LNCAP (cell line): ENCODE data around the gene NAV1.

ENCODE experiments used
- CTCF ChIP-seq: fragments of 450-650 bp; IDR thresholded peaks from 2 replicates; pipeline ENCODE4 v1.5.1; 2017; ENCODE audit warnings: mild to moderate bottlenecking

NAV1 gene

GRCh38 chr1:201525193-201525778, 13.6 kb upstream of the NAV1 start:
- no peak for TF ChIP-seq CTCF

GRCh38 chr1:201527879-201528278, 11.0 kb upstream of the NAV1 start:
- TF ChIP-seq CTCF = no peak

GRCh38 chr1:201528631-201529252, 10.2 kb upstream of the NAV1 start:
- no peak for TF ChIP-seq CTCF

- peak; percentile 85 for TF ChIP-seq CTCF
These were observed 8.0 kb upstream of the NAV1 start for GRCh38 chr1:201530741-201531531.

GRCh38 chr1:201531551-201532425, 7.1 kb upstream of the NAV1 start:
- TF ChIP-seq CTCF = no peak

- no peak for TF ChIP-seq CTCF
These were observed 5.1 kb upstream of the NAV1 start for GRCh38 chr1:201533836-201534235.
